ENCODE results near the gene MEF2A.

Gene MEF2A

GRCh38 chr15:99564221-99565048 is 1.3 kb upstream of the MEF2A start:
- DNase-seq (ENCODE audit: low read depth), result no peak

- no peak for DNase-seq (ENCODE audit: low read depth)
Observed at GRCh38 chr15:99565049-99565298, 810 bp upstream of the MEF2A start.

- no peak for DNase-seq (ENCODE audit: low read depth)
Observed at GRCh38 chr15:99566157-99566897, 543 bp downstream of the MEF2A start.

- no peak for DNase-seq (ENCODE audit: low read depth)
Observed at GRCh38 chr15:99568625-99569352, 3.0 kb downstream of the MEF2A start.

- no peak for DNase-seq (ENCODE audit: low read depth)
Observed at GRCh38 chr15:99571299-99571698, 5.5 kb downstream of the MEF2A start.

GRCh38 chr15:99574048-99574447 is 8.3 kb downstream of the MEF2A start:
- no peak for DNase-seq (ENCODE audit: low read depth)

- DNase-seq (ENCODE audit: low read depth), result no peak
Observed at GRCh38 chr15:99574502-99574901, 8.7 kb downstream of the MEF2A start.

- DNase-seq (ENCODE audit: low read depth), result no peak
Observed at GRCh38 chr15:99578809-99579208, 13.0 kb downstream of the MEF2A start.

GRCh38 chr15:99580076-99580475 is 14.3 kb downstream of the MEF2A start:
- no peak for DNase-seq (ENCODE audit: low read depth)

GRCh38 chr15:99582508-99582960 is 16.8 kb downstream of the MEF2A start:
- DNase-seq (ENCODE audit: low read depth), result no peak

GRCh38 chr15:99584081-99584600 is 18.4 kb downstream of the MEF2A start:
- no peak for DNase-seq (ENCODE audit: low read depth)

GRCh38 chr15:99586121-99586520 is 20.3 kb downstream of the MEF2A start:
- no peak for DNase-seq (ENCODE audit: low read depth)

- no peak for DNase-seq (ENCODE audit: low read depth)
Observed at GRCh38 chr15:99589801-99590200, 24.0 kb downstream of the MEF2A start.

- DNase-seq (ENCODE audit: low read depth), result no peak
Observed at GRCh38 chr15:99590913-99591646, 25.3 kb downstream of the MEF2A start.

GRCh38 chr15:99592145-99592791 is 26.5 kb downstream of the MEF2A start:
- no peak for DNase-seq (ENCODE audit: low read depth)

GRCh38 chr15:99593070-99593469 is 27.3 kb downstream of the MEF2A start:
- DNase-seq (ENCODE audit: low read depth), result no peak

- DNase-seq (ENCODE audit: low read depth), result no peak
Observed at GRCh38 chr15:99594916-99595315, 29.1 kb downstream of the MEF2A start.

- DNase-seq (ENCODE audit: low read depth), result no peak
Observed at GRCh38 chr15:99598296-99598695, 32.5 kb downstream of the MEF2A start.

- DNase-seq (ENCODE audit: low read depth), result no peak
Observed at GRCh38 chr15:99603828-99604227, 38.0 kb downstream of the MEF2A start.

- DNase-seq (ENCODE audit: low read depth), result no peak
Observed at GRCh38 chr15:99604865-99605264, 39.1 kb downstream of the MEF2A start.

- DNase-seq (ENCODE audit: low read depth), result no peak
Observed at GRCh38 chr15:99605490-99605931, 39.7 kb downstream of the MEF2A start.

Data from stimulated activated CD8-positive, alpha-beta memory T cell treated with anti-CD3 and anti-CD28 coated beads, Interleukin-15, amount 100 ng/mL, for 24 hours (primary cell).